ENCODE results near the gene RORB.

The RORB gene

DNA sequence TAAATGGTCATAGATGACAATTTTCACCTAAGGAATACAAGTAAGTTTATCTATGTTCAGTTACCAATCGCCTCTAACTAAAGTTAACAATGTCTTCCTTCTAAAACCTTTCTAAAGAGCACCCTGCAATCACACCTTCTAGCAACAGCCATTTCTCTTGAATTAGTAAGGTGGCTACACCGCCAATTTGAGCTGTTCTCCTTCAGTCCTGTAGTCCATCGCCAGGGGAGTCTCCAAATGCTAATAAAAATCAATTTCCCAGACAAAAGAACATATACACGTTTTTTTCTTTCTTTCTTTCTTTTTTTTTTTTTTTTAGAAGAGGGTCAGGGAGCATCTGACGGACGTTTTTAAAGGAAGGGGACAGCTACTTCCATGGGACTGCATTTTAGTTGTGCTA lies 729 bp upstream of the RORB start:
- Histone ChIP-seq H3K4me3 (replicated peaks; ENCODE audit: insufficient read depth, low read length) (no peak overlapping the region), H3K27me3 (ENCODE audit: insufficient read depth, poor library complexity, severe bottlenecking) (peaks cover 42% of the 10 kb centered on the region), H3K27ac (replicated peaks) (no peak overlapping the region)
- TF ChIP-seq POLR2AphosphoS5 (IDR thresholded peaks at IDR 0.05; ENCODE audit: low read depth) (no peak), SPI1 (IDR thresholded peaks at IDR 0.05; ENCODE audit: borderline replicate concordance, low read depth) (no peak), GABPA (IDR thresholded peaks at IDR 0.05; ENCODE audit: low read depth) (no peak)
- TF ChIP-seq, protein P1, sequence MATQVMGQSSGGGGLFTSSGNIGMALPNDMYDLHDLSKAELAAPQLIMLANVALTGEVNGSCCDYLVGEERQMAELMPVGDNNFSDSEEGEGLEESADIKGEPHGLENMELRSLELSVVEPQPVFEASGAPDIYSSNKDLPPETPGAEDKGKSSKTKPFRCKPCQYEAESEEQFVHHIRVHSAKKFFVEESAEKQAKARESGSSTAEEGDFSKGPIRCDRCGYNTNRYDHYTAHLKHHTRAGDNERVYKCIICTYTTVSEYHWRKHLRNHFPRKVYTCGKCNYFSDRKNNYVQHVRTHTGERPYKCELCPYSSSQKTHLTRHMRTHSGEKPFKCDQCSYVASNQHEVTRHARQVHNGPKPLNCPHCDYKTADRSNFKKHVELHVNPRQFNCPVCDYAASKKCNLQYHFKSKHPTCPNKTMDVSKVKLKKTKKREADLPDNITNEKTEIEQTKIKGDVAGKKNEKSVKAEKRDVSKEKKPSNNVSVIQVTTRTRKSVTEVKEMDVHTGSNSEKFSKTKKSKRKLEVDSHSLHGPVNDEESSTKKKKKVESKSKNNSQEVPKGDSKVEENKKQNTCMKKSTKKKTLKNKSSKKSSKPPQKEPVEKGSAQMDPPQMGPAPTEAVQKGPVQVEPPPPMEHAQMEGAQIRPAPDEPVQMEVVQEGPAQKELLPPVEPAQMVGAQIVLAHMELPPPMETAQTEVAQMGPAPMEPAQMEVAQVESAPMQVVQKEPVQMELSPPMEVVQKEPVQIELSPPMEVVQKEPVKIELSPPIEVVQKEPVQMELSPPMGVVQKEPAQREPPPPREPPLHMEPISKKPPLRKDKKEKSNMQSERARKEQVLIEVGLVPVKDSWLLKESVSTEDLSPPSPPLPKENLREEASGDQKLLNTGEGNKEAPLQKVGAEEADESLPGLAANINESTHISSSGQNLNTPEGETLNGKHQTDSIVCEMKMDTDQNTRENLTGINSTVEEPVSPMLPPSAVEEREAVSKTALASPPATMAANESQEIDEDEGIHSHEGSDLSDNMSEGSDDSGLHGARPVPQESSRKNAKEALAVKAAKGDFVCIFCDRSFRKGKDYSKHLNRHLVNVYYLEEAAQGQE (IDR thresholded peaks at IDR 0.05; ENCODE audit: insufficient replicate concordance, low read depth), result no peak
- TF ChIP-seq, protein P2, sequence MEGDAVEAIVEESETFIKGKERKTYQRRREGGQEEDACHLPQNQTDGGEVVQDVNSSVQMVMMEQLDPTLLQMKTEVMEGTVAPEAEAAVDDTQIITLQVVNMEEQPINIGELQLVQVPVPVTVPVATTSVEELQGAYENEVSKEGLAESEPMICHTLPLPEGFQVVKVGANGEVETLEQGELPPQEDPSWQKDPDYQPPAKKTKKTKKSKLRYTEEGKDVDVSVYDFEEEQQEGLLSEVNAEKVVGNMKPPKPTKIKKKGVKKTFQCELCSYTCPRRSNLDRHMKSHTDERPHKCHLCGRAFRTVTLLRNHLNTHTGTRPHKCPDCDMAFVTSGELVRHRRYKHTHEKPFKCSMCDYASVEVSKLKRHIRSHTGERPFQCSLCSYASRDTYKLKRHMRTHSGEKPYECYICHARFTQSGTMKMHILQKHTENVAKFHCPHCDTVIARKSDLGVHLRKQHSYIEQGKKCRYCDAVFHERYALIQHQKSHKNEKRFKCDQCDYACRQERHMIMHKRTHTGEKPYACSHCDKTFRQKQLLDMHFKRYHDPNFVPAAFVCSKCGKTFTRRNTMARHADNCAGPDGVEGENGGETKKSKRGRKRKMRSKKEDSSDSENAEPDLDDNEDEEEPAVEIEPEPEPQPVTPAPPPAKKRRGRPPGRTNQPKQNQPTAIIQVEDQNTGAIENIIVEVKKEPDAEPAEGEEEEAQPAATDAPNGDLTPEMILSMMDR (IDR thresholded peaks at IDR 0.05; ENCODE audit: insufficient read depth, low read length), result no peak
- DNase-seq (ENCODE audit: low read depth in 1 of 2, low spot score in 1 of 2), result no peak

GRCh38 chr9:74497748-74498620 lies 849 bp downstream of the RORB start:
- peak overlapping the region; percentile 37 for H3K4me3 ChIP-seq (replicated peaks; ENCODE audit: insufficient read depth, low read length)
- H3K27ac ChIP-seq (replicated peaks), result no peak overlapping the region
- H3K27me3 ChIP-seq (ENCODE audit: insufficient read depth, poor library complexity, severe bottlenecking), result peaks cover 48% of the 10 kb centered on the region
- DNase-seq (ENCODE audit: low read depth in 1 of 2, low spot score in 1 of 2), result no peak
- TF ChIP-seq GABPA (IDR thresholded peaks at IDR 0.05; ENCODE audit: low read depth) (no peak), POLR2AphosphoS5 (IDR thresholded peaks at IDR 0.05; ENCODE audit: low read depth) (no peak), SPI1 (IDR thresholded peaks at IDR 0.05; ENCODE audit: borderline replicate concordance, low read depth) (no peak)
- TF ChIP-seq, protein P1 (IDR thresholded peaks at IDR 0.05; ENCODE audit: insufficient replicate concordance, low read depth), result no peak
- TF ChIP-seq, protein P2 (IDR thresholded peaks at IDR 0.05; ENCODE audit: insufficient read depth, low read length), result no peak

- no peak for TF ChIP-seq POLR2AphosphoS5 (IDR thresholded peaks at IDR 0.05; ENCODE audit: low read depth)
- no peak for TF ChIP-seq SPI1 (IDR thresholded peaks at IDR 0.05; ENCODE audit: borderline replicate concordance, low read depth)
- no peak for TF ChIP-seq GABPA (IDR thresholded peaks at IDR 0.05; ENCODE audit: low read depth)
- TF ChIP-seq, protein P1 (IDR thresholded peaks at IDR 0.05; ENCODE audit: insufficient replicate concordance, low read depth), result no peak
- TF ChIP-seq, protein P2 (IDR thresholded peaks at IDR 0.05; ENCODE audit: insufficient read depth, low read length), result no peak
- Histone ChIP-seq H3K27ac (replicated peaks) (no peak overlapping the region), H3K27me3 (ENCODE audit: insufficient read depth, poor library complexity, severe bottlenecking) (peaks cover 55% of the 10 kb centered on the region), H3K4me3 (replicated peaks; ENCODE audit: insufficient read depth, low read length) (no peak overlapping the region)
- DNase-seq (ENCODE audit: low read depth in 1 of 2, low spot score in 1 of 2), result no peak
Observed at GRCh38 chr9:74498621-74499095, 1.5 kb downstream of the RORB start.
